ENCODE data around the gene EXD2.

GRCh38 chr14:69235708-69236107 is 44.4 kb downstream of the EXD2 start:
- no peak for TF ChIP-seq EZH2 (IDR thresholded peaks at IDR 0.05; ENCODE audit: borderline replicate concordance, low read depth, low read length, severe bottlenecking)
- no peak for TF ChIP-seq CTCF (IDR thresholded peaks at IDR 0.05; ENCODE audit: borderline replicate concordance, extremely low read depth, low read length, poor library complexity, severe bottlenecking)
